ENCODE measurements around the gene RAD23A. TPM values are rescaled to one million over a fixed set of nuclear protein-coding genes. Genes with fewer than 3 reads are reported as not detected.

Gene RAD23A
- total and polyA plus RNA-seq, 2 donors (not counting 1 experiment from before 2014, with no cell fraction given) = 46.2 to 72.2 TPM

DNA sequence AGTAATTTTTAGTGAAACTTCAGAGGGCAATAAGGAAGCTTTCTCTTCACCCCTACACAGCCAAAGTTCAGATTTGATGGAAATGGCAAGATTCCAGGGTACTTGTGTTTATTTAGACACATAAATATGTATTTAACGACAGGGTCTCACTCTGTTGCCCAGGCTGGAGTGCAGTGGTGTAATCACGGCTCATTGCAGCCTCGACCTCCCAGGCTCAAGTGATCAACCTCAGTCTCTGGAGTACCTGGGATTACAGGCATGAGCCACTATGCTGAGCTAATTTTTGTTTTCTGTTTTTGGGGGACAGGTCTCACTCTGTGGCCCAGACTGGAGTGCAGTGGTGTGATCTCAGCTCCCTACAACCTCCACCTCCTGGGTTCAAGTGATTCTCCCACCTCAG, 24.6 kb upstream of the RAD23A start:
- H3K27me3 ChIP-seq (ENCODE audit: control insufficient read depth, insufficient read depth, low read length) = no peaks in the 10 kb centered on the region
- no peak for TF ChIP-seq EZH2 (IDR thresholded peaks at IDR 0.05; ENCODE audit: low read length, missing control alignments)
- TF ChIP-seq, protein P1, sequence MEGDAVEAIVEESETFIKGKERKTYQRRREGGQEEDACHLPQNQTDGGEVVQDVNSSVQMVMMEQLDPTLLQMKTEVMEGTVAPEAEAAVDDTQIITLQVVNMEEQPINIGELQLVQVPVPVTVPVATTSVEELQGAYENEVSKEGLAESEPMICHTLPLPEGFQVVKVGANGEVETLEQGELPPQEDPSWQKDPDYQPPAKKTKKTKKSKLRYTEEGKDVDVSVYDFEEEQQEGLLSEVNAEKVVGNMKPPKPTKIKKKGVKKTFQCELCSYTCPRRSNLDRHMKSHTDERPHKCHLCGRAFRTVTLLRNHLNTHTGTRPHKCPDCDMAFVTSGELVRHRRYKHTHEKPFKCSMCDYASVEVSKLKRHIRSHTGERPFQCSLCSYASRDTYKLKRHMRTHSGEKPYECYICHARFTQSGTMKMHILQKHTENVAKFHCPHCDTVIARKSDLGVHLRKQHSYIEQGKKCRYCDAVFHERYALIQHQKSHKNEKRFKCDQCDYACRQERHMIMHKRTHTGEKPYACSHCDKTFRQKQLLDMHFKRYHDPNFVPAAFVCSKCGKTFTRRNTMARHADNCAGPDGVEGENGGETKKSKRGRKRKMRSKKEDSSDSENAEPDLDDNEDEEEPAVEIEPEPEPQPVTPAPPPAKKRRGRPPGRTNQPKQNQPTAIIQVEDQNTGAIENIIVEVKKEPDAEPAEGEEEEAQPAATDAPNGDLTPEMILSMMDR (conservative IDR thresholded peaks at IDR 0.05 in 1 of 2, IDR thresholded peaks at IDR 0.05 in 1 of 2; ENCODE audit: low read depth in 1 of 2, low read length in 2 of 2) = no peak
- H2AFZ ChIP-seq (ENCODE audit: low read length) = no peak overlapping the region
- H3K4me2 ChIP-seq (ENCODE audit: extremely low read depth, insufficient read depth, low read length) = no peak overlapping the region
- no peak for DNase-seq (ENCODE audit: low read depth in 2 of 2)
- H3K9me3 ChIP-seq (ENCODE audit: control insufficient read depth, insufficient read depth, low read depth, low read length) = no peaks in the 10 kb centered on the region
- H3K4me3 ChIP-seq (replicated peaks in 1 of 4; ENCODE audit: control extremely low read depth in 1 of 4, insufficient read depth in 1 of 4, low read depth in 3 of 4, low read length in 4 of 4) = no peak overlapping the region
- H3K27ac ChIP-seq (ENCODE audit: insufficient read depth, low read length) = no peak overlapping the region
- H3K36me3 ChIP-seq (ENCODE audit: control insufficient read depth, insufficient read depth, low read length) = peaks cover 11% of the 10 kb centered on the region
- peaks cover 3% of the 10 kb centered on the region for H3K4me1 ChIP-seq (ENCODE audit: control insufficient read depth, extremely low read depth, insufficient read depth, low read length)
- no peaks in the 10 kb centered on the region for H3K79me2 ChIP-seq (ENCODE audit: control insufficient read depth, insufficient read depth, low read length)
- no peaks in the 10 kb centered on the region for H4K20me1 ChIP-seq (ENCODE audit: control insufficient read depth, extremely low read depth, insufficient read depth, low read length)
- no peak overlapping the region for H3K9ac ChIP-seq (ENCODE audit: insufficient read depth, low read length)

DNA sequence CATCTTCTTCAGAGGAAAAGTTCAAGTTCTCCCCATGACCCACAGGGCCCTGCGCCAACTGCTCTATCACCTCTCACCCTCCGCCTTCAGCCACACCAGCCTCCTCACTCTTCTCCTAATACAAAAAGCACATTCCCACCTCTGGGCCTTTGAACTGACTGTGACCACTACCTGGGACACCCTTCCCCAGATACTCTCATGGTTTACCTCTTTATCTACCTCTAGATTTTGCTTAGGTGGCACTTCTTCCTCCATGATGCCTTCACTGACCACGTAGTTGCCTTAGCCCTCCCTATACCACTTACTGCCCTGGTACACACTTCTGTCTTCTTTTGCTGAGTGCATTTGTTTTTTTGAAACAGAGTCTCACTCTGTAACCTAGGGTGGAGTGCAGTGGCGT, 22.7 kb upstream of the RAD23A start:
- H3K36me3 ChIP-seq (ENCODE audit: control insufficient read depth, insufficient read depth, low read length) = peaks cover 16% of the 10 kb centered on the region
- H3K79me2 ChIP-seq (ENCODE audit: control insufficient read depth, insufficient read depth, low read length) = no peaks in the 10 kb centered on the region
- H3K9me3 ChIP-seq (ENCODE audit: control insufficient read depth, insufficient read depth, low read depth, low read length) = no peaks in the 10 kb centered on the region
- H3K27ac ChIP-seq (ENCODE audit: insufficient read depth, low read length) = no peak overlapping the region
- no peaks in the 10 kb centered on the region for H3K27me3 ChIP-seq (ENCODE audit: control insufficient read depth, insufficient read depth, low read length)
- H2AFZ ChIP-seq (ENCODE audit: low read length) = no peak overlapping the region
- H4K20me1 ChIP-seq (ENCODE audit: control insufficient read depth, extremely low read depth, insufficient read depth, low read length) = no peaks in the 10 kb centered on the region
- DNase-seq (ENCODE audit: low read depth in 2 of 2) = no peak
- H3K9ac ChIP-seq (ENCODE audit: insufficient read depth, low read length) = no peak overlapping the region
- TF ChIP-seq, protein P1 (conservative IDR thresholded peaks at IDR 0.05 in 1 of 2, IDR thresholded peaks at IDR 0.05 in 1 of 2; ENCODE audit: low read depth in 1 of 2, low read length in 2 of 2) = no peak
- no peak for TF ChIP-seq EZH2 (IDR thresholded peaks at IDR 0.05; ENCODE audit: low read length, missing control alignments)
- H3K4me1 ChIP-seq (ENCODE audit: control insufficient read depth, extremely low read depth, insufficient read depth, low read length) = peaks cover 3% of the 10 kb centered on the region
- H3K4me3 ChIP-seq (replicated peaks in 1 of 4; ENCODE audit: control extremely low read depth in 1 of 4, insufficient read depth in 1 of 4, low read depth in 3 of 4, low read length in 4 of 4) = no peak overlapping the region
- H3K4me2 ChIP-seq (ENCODE audit: extremely low read depth, insufficient read depth, low read length) = no peak overlapping the region

DNA sequence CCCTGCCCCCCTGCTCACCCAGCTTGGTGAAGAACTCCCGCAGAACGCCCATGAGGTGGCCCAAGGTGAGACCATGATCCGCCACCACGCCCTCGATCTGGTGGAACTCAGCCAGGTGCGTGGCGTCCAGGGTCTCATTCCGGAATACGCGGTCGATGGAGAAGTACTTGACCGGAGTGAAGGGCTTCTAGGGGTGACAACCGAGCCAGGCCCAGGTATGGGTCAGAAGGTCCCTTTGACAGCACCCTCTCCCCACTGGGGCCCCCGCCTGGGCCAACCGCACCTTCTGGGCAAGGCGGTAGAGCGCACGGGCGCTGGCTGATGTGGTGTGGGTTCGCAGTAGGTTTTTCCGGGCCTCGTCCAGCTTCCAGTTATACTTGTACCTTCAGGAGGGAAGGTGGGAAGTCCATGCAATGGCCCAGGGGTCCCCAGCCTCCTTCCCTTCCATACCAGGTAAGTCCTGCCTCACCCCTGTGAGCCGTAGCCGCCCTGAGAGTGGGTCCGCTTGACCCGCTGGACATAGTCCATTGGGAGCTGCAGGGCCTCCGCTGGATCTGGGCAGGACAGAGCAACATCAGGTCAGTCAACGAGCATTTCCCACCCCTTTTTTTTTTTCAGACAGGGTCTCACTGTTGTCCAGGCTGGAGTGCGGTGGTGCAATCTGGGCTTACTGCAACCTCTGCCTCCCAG, 20.9 kb upstream of the RAD23A start:
- Histone ChIP-seq H4K20me1 (ENCODE audit: control insufficient read depth, extremely low read depth, insufficient read depth, low read length) (no peaks in the 10 kb centered on the region), H3K4me3 (replicated peaks in 1 of 4; ENCODE audit: control extremely low read depth in 1 of 4, insufficient read depth in 1 of 4, low read depth in 3 of 4, low read length in 4 of 4) (no peak overlapping the region), H3K36me3 (ENCODE audit: control insufficient read depth, insufficient read depth, low read length) (peaks cover 26% of the 10 kb centered on the region), H2AFZ (ENCODE audit: low read length) (no peak overlapping the region), H3K4me2 (ENCODE audit: extremely low read depth, insufficient read depth, low read length) (no peak overlapping the region), H3K4me1 (ENCODE audit: control insufficient read depth, extremely low read depth, insufficient read depth, low read length) (no peaks in the 10 kb centered on the region), H3K27me3 (ENCODE audit: control insufficient read depth, insufficient read depth, low read length) (no peaks in the 10 kb centered on the region), H3K9me3 (ENCODE audit: control insufficient read depth, insufficient read depth, low read depth, low read length) (no peaks in the 10 kb centered on the region), H3K27ac (ENCODE audit: insufficient read depth, low read length) (no peak overlapping the region), H3K9ac (ENCODE audit: insufficient read depth, low read length) (no peak overlapping the region), H3K79me2 (ENCODE audit: control insufficient read depth, insufficient read depth, low read length) (no peaks in the 10 kb centered on the region)
- TF ChIP-seq, protein P1 (conservative IDR thresholded peaks at IDR 0.05 in 1 of 2, IDR thresholded peaks at IDR 0.05 in 1 of 2; ENCODE audit: low read depth in 1 of 2, low read length in 2 of 2) = no peak
- TF ChIP-seq EZH2 (IDR thresholded peaks at IDR 0.05; ENCODE audit: low read length, missing control alignments) = no peak
- DNase-seq (ENCODE audit: low read depth in 2 of 2) = no peak
